Activated CD8-positive, alpha-beta T cell treated with anti-CD3 and anti-CD28 coated beads for 36 hours (primary cell): ENCODE results near the gene ZNF276. TPM values are rescaled to one million over a fixed set of nuclear protein-coding genes. Genes with fewer than 3 reads are reported as not detected.

ENCODE experiments used
- ATAC-seq: fragments of 200-7000 bp; cut with Tn5 transposase; one replicate; pipeline ENCODE4 v1.10.0; 2021; ENCODE audit warnings: mild to moderate bottlenecking, moderate library complexity
- CTCF ChIA-PET: fragments of 350-600 bp; sonication (Branson Sonifier 250); formaldehyde crosslinking; loops from one replicate; lab custom pipeline; 2021; ENCODE audit warnings: antibody characterized with exemption; lab: Charles Lee
- POLR2A ChIA-PET: fragments of 350-600 bp; sonication (Branson Sonifier 250); formaldehyde crosslinking; loops from one replicate; lab custom pipeline; 2021; ENCODE audit warnings: antibody characterized with exemption; lab: Charles Lee
- DNase-seq: peaks from one replicate; pipeline ENCODE4 v3.0.0-alpha.2; 2020
- H3K27ac Mint-ChIP-seq: one replicate; pipeline ENCODE4 v1.8.0; 2021; ENCODE audit warnings: mild to moderate bottlenecking, mixed read lengths
- H3K27me3 Mint-ChIP-seq: one replicate; pipeline ENCODE4 v1.8.0; 2021; ENCODE audit warnings: mixed read lengths
- H3K36me3 Mint-ChIP-seq: one replicate; pipeline ENCODE4 v1.8.0; 2021; ENCODE audit warnings: low read depth, mixed read lengths
- H3K4me1 Mint-ChIP-seq: one replicate; pipeline ENCODE4 v1.8.0; 2021; ENCODE audit warnings: low read depth, mixed read lengths
- H3K4me3 Mint-ChIP-seq: one replicate; pipeline ENCODE4 v1.8.0; 2021; ENCODE audit warnings: mild to moderate bottlenecking, moderate library complexity, mixed read lengths
- H3K9me3 Mint-ChIP-seq: one replicate; pipeline ENCODE4 v1.8.0; 2021; ENCODE audit warnings: mixed read lengths
- intact Hi-C: fragments of 100-400 bp; cut with micrococcal nuclease; formaldehyde crosslinking; loops from one replicate; pipeline ENCODE4 v1.10.0; 2022
- total RNA-seq, 2 experiments: library from RNA; stranded (reverse); gene quantifications; one replicate each; pipeline ENCODE4 v1.2.3, GENCODE V29; 2021
- TF ChIP-seq, protein P1 (sequence below): fragments of 200-600 bp; IDR thresholded peaks from one replicate; pipeline ENCODE4 v1.8.0; 2022; ENCODE audit warnings: antibody characterized with exemption, mild to moderate bottlenecking

Gene ZNF276
- total RNA-seq, 2 experiments from 2014 or later = 24.6 to 27.9 TPM

DNA sequence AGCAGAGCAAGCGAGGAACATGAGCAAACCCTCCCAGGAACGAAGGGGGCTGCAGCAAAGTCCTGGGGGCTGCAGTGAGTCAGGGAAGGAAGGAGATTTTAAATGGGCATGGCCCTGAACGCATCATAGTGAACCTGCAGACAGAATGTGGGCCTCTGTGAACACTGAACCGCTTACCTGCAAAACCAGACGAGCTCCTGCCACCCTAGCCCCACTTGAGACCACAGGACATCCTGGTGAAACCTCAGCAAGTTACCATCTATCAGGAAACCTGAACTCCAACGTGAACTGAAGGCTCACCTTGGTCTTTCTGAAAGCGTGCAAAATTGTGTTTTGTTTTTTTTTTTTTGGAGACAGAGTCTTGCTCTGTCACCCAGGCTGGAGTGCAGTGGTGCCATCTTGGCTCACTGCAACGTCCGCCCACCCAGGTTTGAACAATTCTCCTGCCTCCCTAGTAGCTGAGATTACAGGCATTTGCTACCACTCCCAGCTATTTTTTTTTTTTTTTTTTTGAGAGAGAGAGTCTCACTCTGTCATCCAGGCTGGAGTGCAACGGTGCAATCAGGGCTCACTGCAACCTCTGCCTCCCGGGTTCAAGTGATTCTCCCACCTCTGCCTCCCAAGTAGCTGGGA lies 64.3 kb downstream of the ZNF276 start:
- POLR2A ChIA-PET = interaction anchor here (1.0 to 1.6 kb wide), 3 partner anchors 11 to 87 kb away, joined by 4 read pairs; partner anchors contain the start of gene TCF25
- no peaks in the 10 kb centered on the region for H3K27me3 Mint-ChIP-seq
- ATAC-seq = peak; percentile 13
- H3K27ac Mint-ChIP-seq = no peak overlapping the region
- H3K4me3 Mint-ChIP-seq = no peak overlapping the region
- H3K4me1 Mint-ChIP-seq = peaks cover 24% of the 10 kb centered on the region
- peaks cover 48% of the 10 kb centered on the region for H3K36me3 Mint-ChIP-seq
- CTCF ChIA-PET = interaction anchor here (1.4 to 1.7 kb wide), 2 partner anchors 75 to 80 kb away, joined by 5 to 8 read pairs; no protein-coding TSS in a partner anchor
- intact Hi-C loops = loop anchor here (2.0 kb wide), 1 partner anchor 77 kb away; no protein-coding TSS in a partner anchor
- no peaks in the 10 kb centered on the region for H3K9me3 Mint-ChIP-seq
- DNase-seq = peak; percentile 6
- TF ChIP-seq, protein P1, sequence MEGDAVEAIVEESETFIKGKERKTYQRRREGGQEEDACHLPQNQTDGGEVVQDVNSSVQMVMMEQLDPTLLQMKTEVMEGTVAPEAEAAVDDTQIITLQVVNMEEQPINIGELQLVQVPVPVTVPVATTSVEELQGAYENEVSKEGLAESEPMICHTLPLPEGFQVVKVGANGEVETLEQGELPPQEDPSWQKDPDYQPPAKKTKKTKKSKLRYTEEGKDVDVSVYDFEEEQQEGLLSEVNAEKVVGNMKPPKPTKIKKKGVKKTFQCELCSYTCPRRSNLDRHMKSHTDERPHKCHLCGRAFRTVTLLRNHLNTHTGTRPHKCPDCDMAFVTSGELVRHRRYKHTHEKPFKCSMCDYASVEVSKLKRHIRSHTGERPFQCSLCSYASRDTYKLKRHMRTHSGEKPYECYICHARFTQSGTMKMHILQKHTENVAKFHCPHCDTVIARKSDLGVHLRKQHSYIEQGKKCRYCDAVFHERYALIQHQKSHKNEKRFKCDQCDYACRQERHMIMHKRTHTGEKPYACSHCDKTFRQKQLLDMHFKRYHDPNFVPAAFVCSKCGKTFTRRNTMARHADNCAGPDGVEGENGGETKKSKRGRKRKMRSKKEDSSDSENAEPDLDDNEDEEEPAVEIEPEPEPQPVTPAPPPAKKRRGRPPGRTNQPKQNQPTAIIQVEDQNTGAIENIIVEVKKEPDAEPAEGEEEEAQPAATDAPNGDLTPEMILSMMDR = no peak

DNA sequence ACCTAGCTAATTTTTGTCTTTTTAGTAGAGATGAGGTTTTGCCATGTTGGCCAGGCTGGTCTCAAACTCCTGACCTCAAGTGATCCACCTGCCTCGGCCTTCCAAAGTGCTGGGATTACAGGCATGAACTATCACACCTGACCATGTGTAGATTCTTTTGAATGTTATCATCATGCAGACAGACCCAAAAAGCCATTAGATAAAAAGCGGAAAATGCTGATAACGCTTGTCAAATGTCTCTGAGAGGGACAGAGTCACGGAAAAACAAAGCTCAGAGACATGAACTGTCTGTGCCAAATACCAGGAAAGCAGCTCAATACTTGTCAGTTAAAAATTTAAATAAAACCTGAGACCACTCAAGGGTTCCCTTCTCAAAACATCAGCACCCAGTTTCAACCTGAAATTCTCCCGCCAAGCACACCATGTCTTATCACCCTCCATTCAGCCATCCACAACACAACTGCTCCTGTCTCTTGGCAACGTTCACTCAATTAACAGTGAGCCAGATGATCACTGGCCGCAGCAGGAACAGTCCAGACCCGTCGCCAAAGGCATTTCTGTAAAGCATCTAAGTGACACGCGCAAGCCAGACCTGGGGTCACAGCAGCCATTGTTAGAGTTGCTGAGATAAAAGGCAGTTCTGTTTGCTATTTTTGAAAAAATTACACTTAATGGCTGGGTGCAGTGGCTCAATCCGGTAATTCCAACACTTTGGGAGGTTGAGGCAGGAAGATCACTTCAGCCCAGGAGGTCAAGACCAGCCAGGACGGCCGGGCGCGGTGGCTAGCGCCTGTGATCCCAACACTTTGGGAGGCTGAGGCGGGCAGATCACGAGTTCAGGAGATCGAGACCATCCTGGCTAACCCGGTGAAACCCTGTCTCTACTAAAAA lies 65.4 kb downstream of the ZNF276 start:
- DNase-seq (no peak), ATAC-seq (no peak)
- ChIA-PET POLR2A (interaction anchor here (1.6 kb wide), 1 partner anchor 12 kb away, joined by 4 read pairs; no protein-coding TSS in a partner anchor), CTCF (interaction anchor here (0.7 to 1.4 kb wide), 3 partner anchors 25 to 81 kb away, joined by 3 to 5 read pairs (median 4); no protein-coding TSS in a partner anchor)
- intact Hi-C loops = no loop called here
- no peaks in the 10 kb centered on the region for H3K9me3 Mint-ChIP-seq
- peaks cover 59% of the 10 kb centered on the region for H3K36me3 Mint-ChIP-seq
- H3K4me3 Mint-ChIP-seq = no peak overlapping the region
- H3K27ac Mint-ChIP-seq = no peak overlapping the region
- H3K4me1 Mint-ChIP-seq = peaks cover 24% of the 10 kb centered on the region
- TF ChIP-seq, protein P1 = no peak
- no peaks in the 10 kb centered on the region for H3K27me3 Mint-ChIP-seq

DNA sequence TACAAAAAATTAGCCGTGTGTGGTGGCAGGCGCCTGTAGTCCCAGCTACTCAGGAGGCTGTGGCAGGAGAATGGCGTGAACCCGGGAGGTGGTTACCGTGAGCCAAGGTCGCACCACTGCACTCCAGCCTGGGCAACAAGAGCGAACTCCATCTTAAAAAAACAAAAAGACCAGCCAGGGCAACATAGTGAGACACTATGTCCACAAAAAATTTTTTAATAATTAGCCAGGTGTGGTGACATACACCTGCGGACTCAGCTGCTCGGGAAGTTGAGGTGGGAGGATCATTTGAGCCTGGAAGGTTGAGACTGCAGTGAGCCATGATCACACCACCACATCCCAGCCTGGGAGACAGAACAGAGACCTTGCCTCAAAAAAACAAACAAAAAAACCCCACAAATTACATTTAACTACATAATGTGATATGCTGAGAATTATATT lies 66.0 kb downstream of the ZNF276 start:
- Mint-ChIP-seq H3K9me3 (no peaks in the 10 kb centered on the region), H3K27me3 (no peaks in the 10 kb centered on the region), H3K36me3 (peaks cover 65% of the 10 kb centered on the region), H3K4me3 (no peak overlapping the region), H3K4me1 (peaks cover 24% of the 10 kb centered on the region), H3K27ac (no peak overlapping the region)
- DNase-seq = no peak
- TF ChIP-seq, protein P1 = no peak
- ATAC-seq = no peak
- CTCF ChIA-PET = interaction anchor here (0.6 to 1.1 kb wide), 2 partner anchors 26 to 161 kb away, joined by 3 to 4 read pairs; no protein-coding TSS in a partner anchor
- POLR2A ChIA-PET = no interaction called here
- intact Hi-C loops = no loop called here

Other genes starting within 250 kb of the ZNF276 start
- gene ANKRD11, start 231.0 kb upstream of the ZNF276 start, total RNA-seq = 100 to 1,000 TPM; 145 to 147 TPM
- 10 to 100 TPM; 78.6 to 79.8 TPM for gene SPG7, start 213.1 kb upstream of the ZNF276 start, total RNA-seq
- gene RPL13, start 160.9 kb upstream of the ZNF276 start, total RNA-seq = 1,000 to 10,000 TPM; 3,056 to 3,151 TPM
- gene CPNE7, start 145.8 kb upstream of the ZNF276 start, total RNA-seq = 1 to 10 TPM; 8.5 to 9.5 TPM
- gene DPEP1, start 107.9 kb upstream of the ZNF276 start, total RNA-seq = not detected
- gene CHMP1A, start 63.8 kb upstream of the ZNF276 start, total RNA-seq = 10 to 100 TPM; 51.1 to 56.9 TPM
- gene SPATA33, start 63.7 kb upstream of the ZNF276 start, total RNA-seq = 1 to 10 TPM; 6.3 to 7.1 TPM
- 10 to 100 TPM; 85.8 to 98.6 TPM for gene CDK10, start 34.8 kb upstream of the ZNF276 start, total RNA-seq
- gene SPATA2L, start 19.8 kb upstream of the ZNF276 start, total RNA-seq = 1 to 10 TPM; 2.6 to 3.3 TPM
- gene VPS9D1, start 639 bp upstream of the ZNF276 start, total RNA-seq = 1 to 10 TPM; 1.5 to 1.6 TPM
- 100 to 1,000 TPM in 1 of 2 experiments, 10 to 100 TPM in 1; 95.5 to 100 TPM for gene FANCA, start 95.1 kb downstream of the ZNF276 start, total RNA-seq
- under 1 TPM; 0.27 to 0.29 TPM for gene SPIRE2, start 106.9 kb downstream of the ZNF276 start, total RNA-seq
- gene TCF25, start 152.1 kb downstream of the ZNF276 start, total RNA-seq = 100 to 1,000 TPM; 138 to 149 TPM
- 1 to 10 TPM; 2.0 to 2.5 TPM for gene MC1R, start 197.3 kb downstream of the ZNF276 start, total RNA-seq
- gene TUBB3, start 201.8 kb downstream of the ZNF276 start, total RNA-seq = 1 to 10 TPM in 1 of 2 experiments, under 1 TPM in 1; 0.27 to 1.2 TPM
- 10 to 100 TPM; 18.4 to 21.2 TPM for gene DEF8, start 227.2 kb downstream of the ZNF276 start, total RNA-seq